Caco-2 (cell line): Measurements from ENCODE around the gene ATOH8. TPM values are rescaled to one million over a fixed set of nuclear protein-coding genes. Genes with fewer than 3 reads are reported as not detected.

Experiments used
- BruUV-seq: library from RNA; stranded (reverse); fragments of 400-500 nt; replicated peaks from 2 replicates; lab custom pipeline; 2021; lab: Mats Ljungman, UMichigan
- CTCF ChIA-PET: fragments of 300-600 bp; sonication (Branson Sonifier 250); formaldehyde crosslinking; loops from one replicate; lab custom pipeline; 2022; ENCODE audit warnings: antibody characterized with exemption; lab: Charles Lee
- POLR2A ChIA-PET: fragments of 300-600 bp; sonication (Branson Sonifier 250); formaldehyde crosslinking; loops from one replicate; lab custom pipeline; 2022; ENCODE audit warnings: antibody characterized with exemption; lab: Charles Lee
- DNase-seq, 2 experiments: peaks; one replicate each; pipeline versions ENCODE4 v3.0.0 to v3.0.0-alpha.2; 2020 to 2022
- H3K27me3 ChIP-seq: replicated peaks from 2 replicates; pipeline ENCODE4 v1.6.0; 2011; ENCODE audit warnings: low read length; ENCODE audit not compliant: control insufficient read depth, insufficient read depth
- H3K36me3 ChIP-seq: 2 replicates; pipeline ENCODE4 v1.5.1; 2011; ENCODE audit warnings: low read length; ENCODE audit not compliant: control insufficient read depth, insufficient read depth
- H3K4me1 ChIP-seq: fragments of 250-450 bp; sonication (Bioruptor Pico); 2 replicates; pipeline ENCODE4 v1.5.1; 2020; ENCODE audit warnings: mild to moderate bottlenecking
- H3K4me3 ChIP-seq: 2 replicates; pipeline ENCODE4 v1.5.1; 2011; ENCODE audit warnings: low read depth, mild to moderate bottlenecking, control low read depth, low read length
- H3K9me3 ChIP-seq: fragments of 250-450 bp; sonication (Bioruptor Pico); 2 replicates; pipeline ENCODE4 v1.5.1; 2020; ENCODE audit warnings: mild to moderate bottlenecking, moderate library complexity
- H3K27ac Mint-ChIP-seq: one replicate; pipeline ENCODE4 v1.8.0; 2022; ENCODE audit warnings: mixed read lengths; ENCODE audit not compliant: unreplicated experiment
- H3K27me3 Mint-ChIP-seq: one replicate; pipeline ENCODE4 v1.8.0; 2022; ENCODE audit warnings: mixed read lengths; ENCODE audit not compliant: insufficient read depth, unreplicated experiment
- H3K36me3 Mint-ChIP-seq: one replicate; pipeline ENCODE4 v1.8.0; 2022; ENCODE audit warnings: mild to moderate bottlenecking, mixed read lengths; ENCODE audit not compliant: insufficient read depth, unreplicated experiment
- H3K4me1 Mint-ChIP-seq: one replicate; pipeline ENCODE4 v1.8.0; 2022; ENCODE audit warnings: low read depth, mixed read lengths; ENCODE audit not compliant: unreplicated experiment
- H3K4me3 Mint-ChIP-seq: one replicate; pipeline ENCODE4 v1.8.0; 2022; ENCODE audit warnings: mild to moderate bottlenecking, moderate library complexity, mixed read lengths; ENCODE audit not compliant: unreplicated experiment
- H3K9me3 Mint-ChIP-seq: one replicate; pipeline ENCODE4 v1.8.0; 2022; ENCODE audit warnings: mixed read lengths; ENCODE audit not compliant: unreplicated experiment
- CTCF ChIP-seq, 2 experiments: fragments of 200-600 bp in 1 of 2; IDR thresholded peaks; 1 replicate in 1 of 2; 2 replicates in 1 of 2; pipeline versions ENCODE4 v1.5.1 to v1.8.0; 2011 to 2022; ENCODE audit warnings: antibody characterized with exemption in 1 of 2, control low read depth in 1 of 2, inconsistent platforms in 1 of 2, low read depth in 1 of 2, low read length in 1 of 2, mild to moderate bottlenecking in 1 of 2, moderate library complexity in 1 of 2; ENCODE audit not compliant: insufficient read depth in 1 of 2, severe bottlenecking in 1 of 2, unreplicated experiment in 1 of 2
- intact Hi-C: fragments of 100-400 bp; cut with micrococcal nuclease; formaldehyde crosslinking; loops from one replicate; pipeline ENCODE4 v1.10.0; 2022; ENCODE audit not compliant: unreplicated experiment
- total RNA-seq: library from RNA; stranded (reverse); gene quantifications from 2 replicates; pipeline ENCODE4 v1.2.3, GENCODE V29; 2022

ATOH8 gene
- total RNA-seq, 1 experiment from 2014 or later, result not detected

GRCh38 chr2:85748985-85749875 lies 4.6 kb upstream of the ATOH8 start:
- CTCF ChIA-PET, result interaction anchor here (0.5 to 3.4 kb wide), 6 partner anchors 20 to 558 kb away, joined by 3 to 23 read pairs (median 5); no protein-coding TSS in a partner anchor
- Mint-ChIP-seq H3K27me3 (peaks cover 18% of the 10 kb centered on the region), H3K4me3 (no peak overlapping the region), H3K9me3 (no peaks in the 10 kb centered on the region), H3K36me3 (no peaks in the 10 kb centered on the region), H3K27ac (no peak overlapping the region), H3K4me1 (no peaks in the 10 kb centered on the region)
- POLR2A ChIA-PET, result interaction anchor here (0.6 kb wide), 1 partner anchor 30 kb away, joined by 3 read pairs; no protein-coding TSS in a partner anchor
- no peak for TF ChIP-seq CTCF (IDR thresholded peaks at IDR 0.05; ENCODE audit: insufficient read depth in 1 of 2, low read depth in 1 of 2, low read length in 1 of 2, severe bottlenecking in 1 of 2, unreplicated experiment in 1 of 2)
- no TSS peak for BruUV-seq
- no peak overlapping the region for H3K4me3 ChIP-seq
- peaks cover 8% of the 10 kb centered on the region for H3K27me3 ChIP-seq
- DNase-seq, result no peak
- intact Hi-C loops, result no loop called here
- no peaks in the 10 kb centered on the region for H3K9me3 ChIP-seq
- H3K36me3 ChIP-seq, result no peaks in the 10 kb centered on the region
- H3K4me1 ChIP-seq, result no peaks in the 10 kb centered on the region; the same call in 1 of the 2 replicates

DNA sequence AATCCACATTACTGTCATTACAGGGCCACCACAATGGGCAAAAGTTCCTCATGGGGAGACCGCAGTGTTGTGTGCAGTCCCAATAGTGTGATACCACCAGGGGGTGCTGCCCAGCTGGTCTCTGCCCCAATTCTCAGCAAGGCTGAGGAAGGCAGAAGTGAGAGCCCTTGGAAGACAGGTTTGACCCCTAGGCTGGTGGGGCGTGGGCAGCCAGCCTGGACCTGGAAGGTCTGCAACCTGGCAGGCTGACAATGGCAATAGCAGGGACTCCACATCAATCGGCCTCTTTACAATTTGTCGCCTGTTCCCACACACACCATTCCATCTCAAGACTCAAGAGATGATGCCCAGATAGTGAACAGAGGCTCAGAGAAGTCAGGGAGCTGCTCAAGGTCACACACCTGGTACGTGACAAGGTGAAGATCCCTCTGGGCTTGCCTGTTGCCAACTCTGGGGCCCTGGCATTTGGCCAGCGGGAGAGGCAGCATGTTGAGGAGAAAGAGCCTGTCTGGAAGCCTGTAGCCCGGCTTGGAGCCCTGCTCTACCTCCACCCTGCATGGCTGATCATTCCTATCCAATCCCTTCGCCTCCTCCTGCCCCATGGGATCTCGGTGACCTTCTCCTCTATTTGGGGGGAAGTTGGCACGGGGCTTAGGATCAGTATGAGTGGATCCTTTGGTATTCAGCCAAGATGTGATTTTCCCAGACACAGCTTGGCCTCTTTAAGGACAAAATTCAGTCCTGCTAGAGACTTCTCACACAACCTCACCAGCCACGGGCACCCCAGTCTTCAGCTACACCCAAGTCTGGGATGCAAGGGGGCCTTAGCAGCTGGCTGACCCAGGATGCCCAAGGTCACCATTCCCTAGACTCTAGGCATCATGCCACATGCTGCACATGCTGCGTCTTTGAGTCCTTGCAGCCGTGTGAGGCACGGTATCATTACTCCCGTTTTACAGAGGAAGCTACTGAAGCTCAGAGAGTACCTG lies 2.9 kb upstream of the ATOH8 start:
- ChIA-PET CTCF (interaction anchor here (0.6 to 3.4 kb wide), 12 partner anchors 9 to 114 kb away, joined by 3 to 23 read pairs (median 4); no protein-coding TSS in a partner anchor), POLR2A (interaction anchor here (0.6 kb wide), 1 partner anchor 20 kb away, joined by 3 read pairs; no protein-coding TSS in a partner anchor)
- intact Hi-C loops, result loop anchor here (1.0 to 5.0 kb wide), 4 partner anchors 22 to 63 kb away; no protein-coding TSS in a partner anchor
- no peak overlapping the region for H3K4me3 Mint-ChIP-seq
- H3K36me3 Mint-ChIP-seq, result no peaks in the 10 kb centered on the region
- no peaks in the 10 kb centered on the region for H3K9me3 ChIP-seq
- no peaks in the 10 kb centered on the region for H3K36me3 ChIP-seq
- H3K27me3 Mint-ChIP-seq, result peaks cover 23% of the 10 kb centered on the region
- H3K4me3 ChIP-seq, result no peak overlapping the region
- peaks cover 9% of the 10 kb centered on the region for H3K4me1 Mint-ChIP-seq
- H3K27me3 ChIP-seq, result peaks cover 6% of the 10 kb centered on the region
- no TSS peak for BruUV-seq
- TF ChIP-seq CTCF (IDR thresholded peaks at IDR 0.05; ENCODE audit: insufficient read depth in 1 of 2, low read depth in 1 of 2, low read length in 1 of 2, severe bottlenecking in 1 of 2, unreplicated experiment in 1 of 2), result peak; percentile 85 to 91
- peak; percentile 69 to 81 for DNase-seq
- no peak overlapping the region for H3K27ac Mint-ChIP-seq
- H3K4me1 ChIP-seq, result peaks cover 11% of the 10 kb centered on the region
- no peaks in the 10 kb centered on the region for H3K9me3 Mint-ChIP-seq
